SK-N-SH treated with all-trans-retinoic acid at 6 μM for 48 hours (cell line): ENCODE results near the gene UGGT1.

Experiments
- ATAC-seq: fragments of 200-7000 bp; cut with Tn5 transposase; 3 replicates; pipeline ENCODE4 v1.9.1; 2020; ENCODE audit warnings: mild to moderate bottlenecking, moderate library complexity
- ARNTL ChIP-seq: fragments of 450-650 bp; formaldehyde crosslinking; IDR thresholded peaks from 2 replicates; pipeline ENCODE4 v1.5.0; 2020; ENCODE audit warnings: low read depth, mild to moderate bottlenecking, moderate library complexity, borderline replicate concordance
- CSDC2 ChIP-seq: fragments of 250-450 bp; sonication (Bioruptor Pico); IDR thresholded peaks from 2 replicates; pipeline ENCODE4 v1.5.0; 2020; ENCODE audit warnings: mild to moderate bottlenecking, moderate library complexity
- GLIS3 ChIP-seq: fragments of 250-450 bp; sonication (Bioruptor Pico); IDR thresholded peaks from 2 replicates; pipeline ENCODE4 v1.5.0; 2020; ENCODE audit warnings: mild to moderate bottlenecking, moderate library complexity
- ISL1 ChIP-seq: fragments of 250-450 bp; sonication (Bioruptor Pico); IDR thresholded peaks from 2 replicates; pipeline ENCODE4 v2.1.2; 2022; ENCODE audit warnings: mild to moderate bottlenecking, moderate library complexity
- OSR1 ChIP-seq: fragments of 250-450 bp; sonication (Bioruptor Pico); IDR thresholded peaks from 2 replicates; pipeline ENCODE4 v1.8.0; 2022; ENCODE audit warnings: moderate library complexity, mild to moderate bottlenecking, inconsistent platforms
- PPARA ChIP-seq: fragments of 250-450 bp; sonication (Bioruptor Pico); IDR thresholded peaks from 2 replicates; pipeline ENCODE4 v1.5.0; 2020; ENCODE audit warnings: mild to moderate bottlenecking, borderline replicate concordance
- RARB ChIP-seq: fragments of 250-450 bp; sonication (Bioruptor Pico); IDR thresholded peaks from 2 replicates; pipeline ENCODE4 v1.8.0; 2021; ENCODE audit warnings: mild to moderate bottlenecking, moderate library complexity
- SNAI2 ChIP-seq: fragments of 250-450 bp; sonication (Bioruptor Pico); IDR thresholded peaks from 2 replicates; pipeline ENCODE4 v1.5.0; 2020; ENCODE audit warnings: mild to moderate bottlenecking, moderate library complexity
- TOX ChIP-seq: fragments of 250-450 bp; sonication (Bioruptor Pico); IDR thresholded peaks from 2 replicates; pipeline ENCODE4 v1.8.0; 2021; ENCODE audit warnings: mild to moderate bottlenecking, moderate library complexity, borderline replicate concordance
- ZC3H10 ChIP-seq: fragments of 250-450 bp; sonication (Bioruptor Pico); IDR thresholded peaks from 2 replicates; pipeline ENCODE4 v1.5.1; 2021; ENCODE audit warnings: mild to moderate bottlenecking, moderate library complexity
- ZFP3 ChIP-seq: fragments of 250-450 bp; sonication (Bioruptor Pico); IDR thresholded peaks from 2 replicates; pipeline ENCODE4 v1.5.0; 2020; ENCODE audit warnings: mild to moderate bottlenecking, moderate library complexity
- ZFP30 ChIP-seq: fragments of 450-650 bp; formaldehyde crosslinking; IDR thresholded peaks from 2 replicates; pipeline ENCODE4 v1.5.0; 2022; ENCODE audit warnings: mild to moderate bottlenecking, moderate library complexity
- ZNF565 ChIP-seq: fragments of 450-650 bp; formaldehyde crosslinking; conservative IDR thresholded peaks from 2 replicates; pipeline ENCODE4 v1.5.0; 2020; ENCODE audit warnings: low read depth, mild to moderate bottlenecking, moderate library complexity
- ZNF70 ChIP-seq: fragments of 450-650 bp; formaldehyde crosslinking; IDR thresholded peaks from 2 replicates; pipeline ENCODE4 v1.5.0; 2020; ENCODE audit warnings: mild to moderate bottlenecking, moderate library complexity
- ZNF8 ChIP-seq: fragments of 450-650 bp; formaldehyde crosslinking; IDR thresholded peaks from 2 replicates; pipeline ENCODE4 v1.5.0; 2020; ENCODE audit warnings: mild to moderate bottlenecking, moderate library complexity
- TF ChIP-seq, protein P1 (sequence below): fragments of 250-450 bp; sonication (Bioruptor Pico); IDR thresholded peaks from 2 replicates; pipeline ENCODE4 v1.8.0; 2020; ENCODE audit warnings: mild to moderate bottlenecking, moderate library complexity, borderline replicate concordance
- TF ChIP-seq, protein P2 (sequence below): fragments of 250-450 bp; sonication (Bioruptor Pico); IDR thresholded peaks from 2 replicates; pipeline ENCODE4 v1.5.1; 2021; ENCODE audit warnings: mild to moderate bottlenecking, moderate library complexity
- TF ChIP-seq, protein P3 (sequence below): fragments of 250-450 bp; sonication (Bioruptor Pico); IDR thresholded peaks from 2 replicates; pipeline ENCODE4 v1.5.0; 2020; ENCODE audit warnings: mild to moderate bottlenecking, moderate library complexity
- TF ChIP-seq, protein P4 (sequence below): fragments of 250-450 bp; sonication (Bioruptor Pico); IDR thresholded peaks from 2 replicates; pipeline ENCODE4 v1.5.1; 2020; ENCODE audit warnings: low read depth, mild to moderate bottlenecking, moderate library complexity
- TF ChIP-seq, protein P5 (sequence below): fragments of 250-450 bp; sonication (Bioruptor Pico); IDR thresholded peaks from 2 replicates; pipeline ENCODE4 v1.8.0; 2021; ENCODE audit warnings: low read depth, mild to moderate bottlenecking, moderate library complexity, borderline replicate concordance

The UGGT1 gene

DNA sequence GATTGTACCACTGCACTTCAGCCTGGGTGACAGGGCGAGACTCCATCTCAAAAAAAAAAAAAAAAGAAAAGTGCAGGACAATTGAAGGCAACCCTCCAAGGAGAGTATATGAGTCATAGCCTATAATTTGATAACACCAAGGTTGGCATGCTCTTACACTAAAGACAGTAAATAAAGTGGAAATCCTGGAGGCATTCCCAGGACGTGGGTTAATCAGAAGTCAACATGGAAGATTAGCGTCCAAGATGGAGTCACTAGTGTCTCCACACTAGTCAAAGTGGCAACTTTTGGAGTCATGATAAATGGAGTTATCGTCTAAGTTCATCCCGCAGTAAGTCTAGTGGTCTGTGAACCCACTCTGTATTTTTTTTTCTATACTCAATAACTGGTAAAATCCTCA lies 21.2 kb upstream of the UGGT1 start (continued):
- TF ChIP-seq ZNF70 (CRISPR knock-in tag) (no peak), ZNF565 (CRISPR knock-in tag) (peak; percentile 87), ARNTL (0 out of 2 replicates have a peak, but pooled peaks have one; percentile 29), ZFP3 (peak; percentile 98), ISL1 (CRISPR knock-in tag) (peak; percentile 97), ZNF8 (CRISPR knock-in tag) (peak; percentile 81; the same call in 1 of the 2 replicates), ZC3H10 (peak; percentile 100)
- TF ChIP-seq, protein P1, sequence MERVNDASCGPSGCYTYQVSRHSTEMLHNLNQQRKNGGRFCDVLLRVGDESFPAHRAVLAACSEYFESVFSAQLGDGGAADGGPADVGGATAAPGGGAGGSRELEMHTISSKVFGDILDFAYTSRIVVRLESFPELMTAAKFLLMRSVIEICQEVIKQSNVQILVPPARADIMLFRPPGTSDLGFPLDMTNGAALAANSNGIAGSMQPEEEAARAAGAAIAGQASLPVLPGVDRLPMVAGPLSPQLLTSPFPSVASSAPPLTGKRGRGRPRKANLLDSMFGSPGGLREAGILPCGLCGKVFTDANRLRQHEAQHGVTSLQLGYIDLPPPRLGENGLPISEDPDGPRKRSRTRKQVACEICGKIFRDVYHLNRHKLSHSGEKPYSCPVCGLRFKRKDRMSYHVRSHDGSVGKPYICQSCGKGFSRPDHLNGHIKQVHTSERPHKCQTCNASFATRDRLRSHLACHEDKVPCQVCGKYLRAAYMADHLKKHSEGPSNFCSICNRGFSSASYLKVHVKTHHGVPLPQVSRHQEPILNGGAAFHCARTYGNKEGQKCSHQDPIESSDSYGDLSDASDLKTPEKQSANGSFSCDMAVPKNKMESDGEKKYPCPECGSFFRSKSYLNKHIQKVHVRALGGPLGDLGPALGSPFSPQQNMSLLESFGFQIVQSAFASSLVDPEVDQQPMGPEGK (CRISPR knock-in tag), result peak; percentile 98

DNA sequence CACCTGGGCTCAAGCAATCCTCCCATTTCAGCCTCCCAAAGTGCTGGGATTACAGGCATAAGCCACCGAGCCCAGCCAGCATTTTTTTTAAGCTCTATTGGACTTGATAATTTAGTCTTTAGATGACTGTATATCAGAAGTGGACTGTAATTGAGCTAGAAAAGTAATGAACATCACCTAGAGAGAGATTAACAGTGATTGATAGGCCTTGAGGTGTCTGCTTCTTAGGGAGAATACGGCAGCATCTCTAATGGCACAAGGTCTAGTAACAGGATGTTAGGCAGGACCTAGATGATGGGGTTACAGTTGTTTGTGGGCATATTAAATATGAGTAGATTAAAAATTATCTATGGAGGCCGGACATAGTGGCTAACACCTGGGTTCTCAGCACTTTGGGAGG lies 17.7 kb upstream of the UGGT1 start:
- no peak for ATAC-seq
- TF ChIP-seq TOX (CRISPR knock-in tag) (no peak), CSDC2 (CRISPR knock-in tag) (no peak), GLIS3 (CRISPR knock-in tag) (no peak), ARNTL (no peak), ZC3H10 (no peak), OSR1 (CRISPR knock-in tag) (no peak), ZNF565 (CRISPR knock-in tag) (no peak), ISL1 (CRISPR knock-in tag) (no peak), PPARA (CRISPR knock-in tag) (no peak), ZFP3 (no peak), ZNF8 (CRISPR knock-in tag) (no peak), SNAI2 (CRISPR knock-in tag) (no peak), ZFP30 (CRISPR knock-in tag) (no peak), RARB (CRISPR knock-in tag) (no peak)
- TF ChIP-seq, protein P1 (CRISPR knock-in tag), result no peak
- TF ChIP-seq, protein P2, sequence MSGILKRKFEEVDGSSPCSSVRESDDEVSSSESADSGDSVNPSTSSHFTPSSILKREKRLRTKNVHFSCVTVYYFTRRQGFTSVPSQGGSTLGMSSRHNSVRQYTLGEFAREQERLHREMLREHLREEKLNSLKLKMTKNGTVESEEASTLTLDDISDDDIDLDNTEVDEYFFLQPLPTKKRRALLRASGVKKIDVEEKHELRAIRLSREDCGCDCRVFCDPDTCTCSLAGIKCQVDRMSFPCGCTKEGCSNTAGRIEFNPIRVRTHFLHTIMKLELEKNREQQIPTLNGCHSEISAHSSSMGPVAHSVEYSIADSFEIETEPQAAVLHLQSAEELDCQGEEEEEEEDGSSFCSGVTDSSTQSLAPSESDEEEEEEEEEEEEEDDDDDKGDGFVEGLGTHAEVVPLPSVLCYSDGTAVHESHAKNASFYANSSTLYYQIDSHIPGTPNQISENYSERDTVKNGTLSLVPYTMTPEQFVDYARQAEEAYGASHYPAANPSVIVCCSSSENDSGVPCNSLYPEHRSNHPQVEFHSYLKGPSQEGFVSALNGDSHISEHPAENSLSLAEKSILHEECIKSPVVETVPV (CRISPR knock-in tag), result no peak
- TF ChIP-seq, protein P3, sequence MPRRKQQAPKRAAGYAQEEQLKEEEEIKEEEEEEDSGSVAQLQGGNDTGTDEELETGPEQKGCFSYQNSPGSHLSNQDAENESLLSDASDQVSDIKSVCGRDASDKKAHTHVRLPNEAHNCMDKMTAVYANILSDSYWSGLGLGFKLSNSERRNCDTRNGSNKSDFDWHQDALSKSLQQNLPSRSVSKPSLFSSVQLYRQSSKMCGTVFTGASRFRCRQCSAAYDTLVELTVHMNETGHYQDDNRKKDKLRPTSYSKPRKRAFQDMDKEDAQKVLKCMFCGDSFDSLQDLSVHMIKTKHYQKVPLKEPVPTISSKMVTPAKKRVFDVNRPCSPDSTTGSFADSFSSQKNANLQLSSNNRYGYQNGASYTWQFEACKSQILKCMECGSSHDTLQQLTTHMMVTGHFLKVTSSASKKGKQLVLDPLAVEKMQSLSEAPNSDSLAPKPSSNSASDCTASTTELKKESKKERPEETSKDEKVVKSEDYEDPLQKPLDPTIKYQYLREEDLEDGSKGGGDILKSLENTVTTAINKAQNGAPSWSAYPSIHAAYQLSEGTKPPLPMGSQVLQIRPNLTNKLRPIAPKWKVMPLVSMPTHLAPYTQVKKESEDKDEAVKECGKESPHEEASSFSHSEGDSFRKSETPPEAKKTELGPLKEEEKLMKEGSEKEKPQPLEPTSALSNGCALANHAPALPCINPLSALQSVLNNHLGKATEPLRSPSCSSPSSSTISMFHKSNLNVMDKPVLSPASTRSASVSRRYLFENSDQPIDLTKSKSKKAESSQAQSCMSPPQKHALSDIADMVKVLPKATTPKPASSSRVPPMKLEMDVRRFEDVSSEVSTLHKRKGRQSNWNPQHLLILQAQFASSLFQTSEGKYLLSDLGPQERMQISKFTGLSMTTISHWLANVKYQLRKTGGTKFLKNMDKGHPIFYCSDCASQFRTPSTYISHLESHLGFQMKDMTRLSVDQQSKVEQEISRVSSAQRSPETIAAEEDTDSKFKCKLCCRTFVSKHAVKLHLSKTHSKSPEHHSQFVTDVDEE (CRISPR knock-in tag), result no peak
- TF ChIP-seq, protein P4, sequence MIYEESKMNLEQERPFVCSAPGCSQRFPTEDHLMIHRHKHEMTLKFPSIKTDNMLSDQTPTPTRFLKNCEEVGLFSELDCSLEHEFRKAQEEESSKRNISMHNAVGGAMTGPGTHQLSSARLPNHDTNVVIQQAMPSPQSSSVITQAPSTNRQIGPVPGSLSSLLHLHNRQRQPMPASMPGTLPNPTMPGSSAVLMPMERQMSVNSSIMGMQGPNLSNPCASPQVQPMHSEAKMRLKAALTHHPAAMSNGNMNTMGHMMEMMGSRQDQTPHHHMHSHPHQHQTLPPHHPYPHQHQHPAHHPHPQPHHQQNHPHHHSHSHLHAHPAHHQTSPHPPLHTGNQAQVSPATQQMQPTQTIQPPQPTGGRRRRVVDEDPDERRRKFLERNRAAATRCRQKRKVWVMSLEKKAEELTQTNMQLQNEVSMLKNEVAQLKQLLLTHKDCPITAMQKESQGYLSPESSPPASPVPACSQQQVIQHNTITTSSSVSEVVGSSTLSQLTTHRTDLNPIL (CRISPR knock-in tag), result no peak

DNA sequence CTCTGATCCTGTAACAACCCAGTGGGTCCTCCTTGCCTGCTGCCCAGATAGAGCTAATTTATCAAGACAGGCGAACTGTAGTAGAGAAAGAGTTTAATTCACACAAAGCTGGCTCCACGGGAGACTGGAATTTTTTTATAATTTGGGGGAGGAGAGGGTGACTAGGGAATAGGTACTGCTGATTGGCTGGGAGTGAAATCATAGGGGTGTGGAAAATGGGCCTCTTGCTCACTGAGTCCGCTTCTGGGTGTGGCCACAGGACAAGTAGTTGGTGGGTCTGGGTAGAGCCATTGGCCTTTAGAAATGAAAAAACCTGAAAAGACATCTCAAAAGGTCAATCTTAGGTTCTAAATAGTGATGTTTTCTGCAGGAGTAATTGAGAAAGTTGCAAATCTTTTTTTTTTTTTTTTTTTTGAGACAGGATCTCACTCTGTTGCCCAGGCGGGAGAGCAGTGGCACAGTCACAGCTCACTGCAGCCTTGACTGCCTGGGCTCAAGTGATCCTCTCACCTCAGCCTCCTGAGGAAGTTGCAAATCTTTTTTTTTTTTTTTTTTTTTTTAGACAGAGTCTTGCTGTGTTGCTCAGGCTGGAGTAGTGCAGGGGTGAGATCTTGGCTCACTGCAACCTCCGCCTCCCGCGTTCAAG lies 14.4 kb upstream of the UGGT1 start:
- TF ChIP-seq, protein P5, sequence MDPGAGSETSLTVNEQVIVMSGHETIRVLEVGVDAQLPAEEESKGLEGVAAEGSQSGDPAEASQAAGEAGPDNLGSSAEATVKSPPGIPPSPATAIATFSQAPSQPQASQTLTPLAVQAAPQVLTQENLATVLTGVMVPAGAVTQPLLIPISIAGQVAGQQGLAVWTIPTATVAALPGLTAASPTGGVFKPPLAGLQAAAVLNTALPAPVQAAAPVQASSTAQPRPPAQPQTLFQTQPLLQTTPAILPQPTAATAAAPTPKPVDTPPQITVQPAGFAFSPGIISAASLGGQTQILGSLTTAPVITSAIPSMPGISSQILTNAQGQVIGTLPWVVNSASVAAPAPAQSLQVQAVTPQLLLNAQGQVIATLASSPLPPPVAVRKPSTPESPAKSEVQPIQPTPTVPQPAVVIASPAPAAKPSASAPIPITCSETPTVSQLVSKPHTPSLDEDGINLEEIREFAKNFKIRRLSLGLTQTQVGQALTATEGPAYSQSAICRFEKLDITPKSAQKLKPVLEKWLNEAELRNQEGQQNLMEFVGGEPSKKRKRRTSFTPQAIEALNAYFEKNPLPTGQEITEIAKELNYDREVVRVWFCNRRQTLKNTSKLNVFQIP (CRISPR knock-in tag), result no peak
- TF ChIP-seq GLIS3 (CRISPR knock-in tag) (no peak), ZNF565 (CRISPR knock-in tag) (no peak), ZC3H10 (no peak), ISL1 (CRISPR knock-in tag) (no peak), SNAI2 (CRISPR knock-in tag) (no peak), RARB (CRISPR knock-in tag) (no peak), OSR1 (CRISPR knock-in tag) (no peak)
- TF ChIP-seq, protein P4 (CRISPR knock-in tag), result no peak
- TF ChIP-seq, protein P2 (CRISPR knock-in tag), result no peak
- ATAC-seq, result no peak
